ENCODE data around the gene OPN3. TPM values are rescaled to one million over a fixed set of nuclear protein-coding genes. Genes with fewer than 3 reads are reported as not detected.

OPN3 gene
- total and polyA plus RNA-seq, 9 of the 15 experiments (the other 6 are each of a cell fraction or from before 2014, with no cell fraction given) = 4.2 to 34.6 (median 17.0) TPM

GRCh38 chr1:241611736-241612135, 28.4 kb downstream of the OPN3 start:
- Histone ChIP-seq H3K27ac (ENCODE audit: extremely low read depth, low read depth, low read length) (no peak overlapping the region), H3K27me3 (ENCODE audit: control insufficient read depth in 2 of 2, insufficient read depth in 2 of 2, low read length in 2 of 2) (no peaks in the 10 kb centered on the region), H3K4me3 (no peak overlapping the region), H3K36me3 (ENCODE audit: control insufficient read depth, insufficient read depth, low read length) (no peaks in the 10 kb centered on the region), H3K4me1 (replicated peaks in 1 of 2; ENCODE audit: control insufficient read depth in 2 of 2, insufficient read depth in 2 of 2, low read length in 2 of 2) (peaks cover 7 to 24% of the 10 kb centered on the region in 2 experiments), H3K9me3 (replicated peaks; ENCODE audit: control insufficient read depth, insufficient read depth, low read depth, low read length) (no peaks in the 10 kb centered on the region), H3K4me2 (ENCODE audit: insufficient read depth, low read length) (no peak overlapping the region), H3K9me1 (ENCODE audit: control insufficient read depth, insufficient read depth, low read length) (no peaks in the 10 kb centered on the region), H3K79me2 (ENCODE audit: control insufficient read depth, insufficient read depth, low read length) (no peaks in the 10 kb centered on the region), H3K9ac (ENCODE audit: insufficient read depth in 1 of 2, low read depth in 2 of 2, low read length in 2 of 2) (no peak overlapping the region; a peak in 1 of 4 replicates), H2AFZ (ENCODE audit: low read depth, low read length) (peak overlapping the region; percentile 51), H4K20me1 (replicated peaks; ENCODE audit: control insufficient read depth, insufficient read depth, low read length) (no peaks in the 10 kb centered on the region)
- POLR2A ChIA-PET = interaction anchor here (0.7 to 1.3 kb wide), 3 partner anchors 28 to 342 kb away, joined by 3 to 5 read pairs (median 4); no protein-coding TSS in a partner anchor
- DNase-seq (ENCODE audit: extremely low read depth in 1 of 4, low spot score in 3 of 4) (no peak), ATAC-seq (0 out of 3 replicates have a peak, but pooled peaks have one; percentile 19), FAIRE-seq (no peak)
- BruUV-seq (replicated peaks) = no TSS peak
- CTCF ChIA-PET (ENCODE audit: low intra/inter-chr PET ratio) = interaction anchor here (0.6 to 2.8 kb wide), 5 partner anchors 16 to 405 kb away, joined by 3 to 25 read pairs (median 4); no protein-coding TSS in a partner anchor
- TF ChIP-seq TSHZ1 (CRISPR knock-in tag; IDR thresholded peaks at IDR 0.05) (no peak), IFI16 (CRISPR knock-in tag; IDR thresholded peaks at IDR 0.05) (0 out of 2 replicates have a peak, but pooled peaks have one; percentile 0), GTF3C2 (IDR thresholded peaks at IDR 0.05; ENCODE audit: borderline replicate concordance, extremely low read depth, insufficient read length) (no peak), ZNF589 (CRISPR knock-in tag; IDR thresholded peaks at IDR 0.05; ENCODE audit: low read depth) (0 out of 2 replicates have a peak, but pooled peaks have one; percentile 16), ZNF224 (CRISPR knock-in tag; IDR thresholded peaks at IDR 0.05) (no peak), TRIM24 (IDR thresholded peaks at IDR 0.05) (no peak), RHOXF2B (CRISPR knock-in tag; conservative IDR thresholded peaks at IDR 0.05) (no peak), SAFB (IDR thresholded peaks at IDR 0.05; ENCODE audit: borderline replicate concordance, low read depth, low read length) (no peak)
- WGBS (ENCODE audit: insufficient coverage, low coverage, missing lambda C conversion rate) = 22% methylated on average over 1 of the region's 1 CpG
- in situ Hi-C loops (cut with MboI) (loop anchor here (25.0 kb wide), 1 partner anchor 376 kb away; the partner anchor contains the start of gene MAP1LC3C), intact Hi-C loops (cut with micrococcal nuclease) (loop anchor here (1.0 to 2.0 kb wide), 7 partner anchors 16 to 406 kb away; no protein-coding TSS in a partner anchor)
